GM15510 (cell line): ENCODE measurements around the gene ADAMTS9.

Source experiments
- POLR2A ChIP-seq: IDR thresholded peaks from 3 replicates; pipeline ENCODE4 v1.6.1; 2011; ENCODE audit warnings: borderline replicate concordance; ENCODE audit not compliant: insufficient read length; ENCODE audit errors: extremely low read depth

Gene ADAMTS9

DNA sequence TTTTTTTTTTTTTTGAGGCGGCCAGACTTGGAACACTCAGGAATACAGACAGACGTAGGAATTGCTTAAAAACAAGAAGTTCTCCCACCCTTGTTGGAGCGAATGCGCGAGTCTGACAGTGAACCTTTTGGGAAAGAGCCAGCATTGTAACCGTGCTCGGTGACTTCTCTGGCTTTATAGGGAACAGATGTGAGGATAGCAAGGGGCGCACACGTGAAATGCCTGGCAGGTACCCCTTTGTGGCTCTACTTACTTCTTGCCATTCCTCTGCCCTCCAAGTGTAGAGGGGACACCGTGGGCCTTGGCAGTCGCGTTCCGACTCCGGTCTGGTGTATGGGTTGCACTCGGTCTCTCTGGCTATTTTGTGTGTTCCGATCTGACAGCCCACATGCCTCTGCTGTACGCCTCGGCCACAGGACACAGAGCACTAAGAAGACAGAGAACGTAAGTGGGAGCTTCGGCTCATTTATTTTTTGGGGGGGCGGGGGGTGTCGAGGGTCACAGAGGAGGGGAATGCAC is 126.4 kb downstream of the ADAMTS9 start:
- TF ChIP-seq POLR2A, result no peak

DNA sequence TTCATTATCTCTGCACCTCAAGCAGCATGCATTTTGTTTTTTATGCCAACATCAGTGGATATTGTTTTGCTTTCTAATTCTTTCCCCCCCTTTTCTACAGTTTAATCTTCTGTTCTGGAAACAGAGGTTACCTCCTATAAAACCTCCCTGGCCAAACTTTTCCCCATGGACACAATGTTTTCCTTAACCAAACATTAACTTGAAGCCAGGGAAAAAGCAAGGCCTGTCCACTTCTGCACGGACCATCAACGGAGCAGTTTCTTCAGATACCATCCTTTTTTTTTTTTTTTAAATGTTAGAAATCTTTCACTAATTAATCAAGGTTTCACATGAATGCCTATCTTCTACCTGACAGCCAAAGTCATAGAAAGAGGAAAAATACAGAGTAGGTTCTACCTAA is 127.0 kb downstream of the ADAMTS9 start:
- no peak for TF ChIP-seq POLR2A

DNA sequence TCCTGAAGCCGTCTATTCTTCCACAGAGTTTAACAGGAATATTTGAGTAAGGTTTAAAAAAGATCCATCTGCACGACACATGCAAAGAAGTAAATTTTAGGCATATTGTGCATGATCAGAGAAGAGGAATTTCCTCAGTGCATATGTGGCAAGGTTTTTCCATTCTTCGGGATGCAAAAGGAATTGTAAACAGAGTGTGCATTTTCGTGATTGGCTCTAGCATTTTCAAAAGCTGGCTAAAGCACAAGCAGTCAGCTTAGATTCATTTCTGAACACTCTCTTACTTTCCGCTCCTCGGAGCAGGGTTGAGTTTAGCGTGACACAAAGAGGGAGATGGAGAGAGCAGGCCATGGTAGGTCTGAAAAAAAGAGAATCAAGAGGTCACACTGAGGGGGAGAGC is 128.2 kb downstream of the ADAMTS9 start:
- no peak for TF ChIP-seq POLR2A

- TF ChIP-seq POLR2A, result no peak
Measured at GRCh38 chr3:64556046-64556445, 131.8 kb downstream of the ADAMTS9 start.

GRCh38 chr3:64555351-64555750 is 132.4 kb downstream of the ADAMTS9 start:
- no peak for TF ChIP-seq POLR2A

- TF ChIP-seq POLR2A, result no peak
Measured at GRCh38 chr3:64554096-64554920, 133.5 kb downstream of the ADAMTS9 start.

GRCh38 chr3:64552966-64553365 is 134.8 kb downstream of the ADAMTS9 start:
- TF ChIP-seq POLR2A, result no peak

DNA sequence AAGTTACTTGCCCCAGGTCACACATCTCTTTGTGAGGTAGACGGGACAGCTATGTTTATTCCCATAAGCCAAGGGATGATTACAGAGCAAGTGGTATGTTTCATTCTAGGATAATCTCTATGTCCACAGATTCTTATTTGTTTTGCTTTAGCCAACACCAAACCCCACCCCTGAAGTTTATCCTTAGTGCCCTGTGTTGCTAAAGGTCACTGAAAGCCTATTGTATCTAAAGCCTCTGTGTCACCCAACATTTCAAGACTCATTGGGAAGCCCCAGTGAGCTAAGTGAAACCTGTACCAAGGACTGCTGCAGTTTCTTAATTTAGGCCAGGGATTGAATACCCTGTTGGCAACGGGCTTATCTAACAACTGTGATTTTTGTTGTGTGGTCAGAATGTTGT is 135.6 kb downstream of the ADAMTS9 start:
- no peak for TF ChIP-seq POLR2A

GRCh38 chr3:64551697-64552096 is 136.1 kb downstream of the ADAMTS9 start:
- TF ChIP-seq POLR2A, result no peak

GRCh38 chr3:64550745-64551144 is 137.1 kb downstream of the ADAMTS9 start:
- TF ChIP-seq POLR2A, result no peak

- TF ChIP-seq POLR2A, result no peak
Measured at GRCh38 chr3:64549869-64550268, 137.9 kb downstream of the ADAMTS9 start.

DNA sequence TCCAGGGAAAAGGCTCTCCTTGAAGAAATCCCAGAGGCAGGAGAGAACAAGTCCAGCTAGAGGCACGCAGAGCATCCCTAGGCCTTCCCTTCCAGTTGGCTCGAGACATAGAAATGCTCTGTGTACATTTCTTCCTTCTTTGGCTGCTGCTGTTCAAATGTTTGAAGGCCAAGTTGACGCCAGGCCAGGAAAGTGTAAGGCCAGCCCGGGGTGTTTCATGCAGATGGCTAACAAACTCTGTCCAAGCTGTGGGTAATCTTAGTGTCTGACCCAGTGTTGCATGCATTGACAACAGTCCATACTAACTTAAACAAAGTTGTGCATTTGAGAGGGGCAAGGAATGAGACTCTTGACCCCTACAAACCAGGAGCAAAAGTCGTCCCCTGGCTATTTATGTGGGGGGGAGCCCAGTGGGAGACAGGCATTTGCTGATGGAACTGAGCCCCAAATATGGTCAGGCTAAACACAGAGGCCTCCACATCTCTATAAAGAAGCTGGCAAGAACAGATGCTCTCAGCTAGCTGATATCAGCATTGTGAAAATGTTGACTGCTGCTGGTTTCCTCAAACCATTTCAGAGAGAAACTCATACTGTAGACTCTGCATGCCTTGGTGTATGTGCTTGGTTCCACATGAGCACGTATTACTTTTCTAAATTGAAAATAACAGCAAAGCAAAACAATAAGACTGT is 139.5 kb downstream of the ADAMTS9 start:
- no peak for TF ChIP-seq POLR2A

GRCh38 chr3:64546856-64547255 is 140.9 kb downstream of the ADAMTS9 start:
- TF ChIP-seq POLR2A, result no peak

DNA sequence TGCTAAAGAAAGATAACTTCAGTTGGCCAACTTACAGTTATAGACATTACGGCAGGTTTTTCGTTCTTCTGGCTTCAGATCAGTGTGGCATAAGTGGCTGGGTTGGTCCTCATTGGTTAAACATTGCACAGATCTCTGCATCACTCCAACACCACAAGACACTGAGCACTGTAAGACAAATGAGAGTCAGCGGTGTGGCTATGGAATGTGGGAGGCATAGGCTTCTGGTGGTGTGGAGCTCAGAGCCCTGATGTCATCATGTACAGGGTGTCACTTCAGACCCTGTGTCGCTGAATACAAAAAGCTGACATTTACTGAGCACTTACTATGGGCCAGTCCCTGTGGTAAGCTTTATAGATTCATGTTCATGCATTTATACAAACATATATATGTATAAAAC is 146.0 kb downstream of the ADAMTS9 start:
- TF ChIP-seq POLR2A, result no peak

DNA sequence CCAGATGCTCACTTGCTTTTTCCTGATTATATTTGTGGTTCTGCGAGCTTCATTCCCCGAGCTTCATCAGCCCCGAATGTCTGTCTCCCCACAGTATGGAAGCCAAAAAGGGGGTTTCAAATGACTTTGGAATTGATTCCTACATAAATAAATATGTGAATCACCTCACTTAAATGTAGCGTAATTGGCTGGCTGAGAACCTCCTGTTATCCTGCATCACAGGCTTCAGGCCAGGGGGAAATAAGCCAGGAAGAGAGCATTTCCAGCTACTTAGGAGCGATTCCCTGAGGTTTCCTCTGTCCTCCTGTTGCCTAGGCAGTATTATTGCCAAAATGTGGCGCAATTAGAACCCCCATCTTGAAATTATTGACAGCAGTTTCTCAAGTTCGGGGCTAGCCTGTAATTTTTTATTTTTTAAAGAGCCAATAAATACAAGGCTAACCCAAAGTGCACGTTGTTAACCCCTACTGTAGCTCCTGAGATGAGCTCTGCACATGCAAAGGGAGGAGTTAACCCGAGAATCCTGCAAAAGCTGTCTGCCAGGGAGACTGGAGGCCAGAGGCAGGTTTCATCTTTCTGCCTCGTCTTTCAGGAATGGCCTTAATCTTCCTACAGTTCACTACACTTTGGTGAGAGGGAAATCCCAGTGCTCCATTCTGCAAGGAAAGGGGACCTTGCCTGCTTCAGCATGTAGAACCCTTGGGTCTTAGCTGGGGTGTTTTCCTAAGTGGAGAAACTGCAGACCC is 148.2 kb downstream of the ADAMTS9 start:
- no peak for TF ChIP-seq POLR2A

- TF ChIP-seq POLR2A, result no peak
Measured at GRCh38 chr3:64536166-64536565, 151.6 kb downstream of the ADAMTS9 start.

DNA sequence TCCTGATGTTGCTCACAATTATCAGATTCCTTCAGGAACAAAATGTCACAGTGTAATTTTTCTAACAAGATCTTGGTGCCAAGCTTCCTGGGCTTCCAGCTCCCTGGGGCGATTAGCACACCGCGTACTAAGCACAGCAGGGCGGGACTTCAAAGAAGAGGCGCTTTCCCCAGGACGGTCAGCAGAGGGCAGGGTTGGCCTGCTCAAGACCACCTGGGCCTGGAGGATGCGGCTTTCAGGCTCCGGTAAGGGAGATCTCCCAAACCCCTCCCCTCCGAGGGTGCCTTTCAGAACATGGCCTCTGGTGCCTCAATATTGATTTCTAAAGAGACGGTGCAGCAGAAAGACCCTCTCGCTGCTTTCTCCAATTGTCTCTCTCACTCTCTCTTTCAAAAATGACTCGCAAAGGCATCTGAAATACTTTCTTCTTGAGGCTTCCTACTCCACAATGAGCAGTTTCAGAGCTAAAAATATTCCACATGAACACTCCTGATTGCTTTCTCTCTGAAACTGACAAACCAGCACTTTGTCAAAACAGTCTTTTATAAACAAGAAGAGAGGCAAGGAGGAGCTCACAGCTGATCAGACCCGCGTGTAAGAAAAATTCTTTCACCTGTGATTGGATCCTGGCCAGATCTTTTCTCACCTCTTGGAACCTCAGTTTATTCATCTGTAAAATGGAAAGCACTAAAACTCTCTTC is 154.0 kb downstream of the ADAMTS9 start:
- no peak for TF ChIP-seq POLR2A
